ENCODE results near the gene OR9A2. TPM values are rescaled to one million over a fixed set of nuclear protein-coding genes. Genes with fewer than 3 reads are reported as not detected.

Gene OR9A2
- total RNA-seq, 1 donor from 2014 or later = not detected

- ATAC-seq (no peak), DNase-seq (ENCODE audit: low spot score) (no peak)
Measured at GRCh38 chr7:143023047-143023446, 3.9 kb downstream of the OR9A2 start.

DNA sequence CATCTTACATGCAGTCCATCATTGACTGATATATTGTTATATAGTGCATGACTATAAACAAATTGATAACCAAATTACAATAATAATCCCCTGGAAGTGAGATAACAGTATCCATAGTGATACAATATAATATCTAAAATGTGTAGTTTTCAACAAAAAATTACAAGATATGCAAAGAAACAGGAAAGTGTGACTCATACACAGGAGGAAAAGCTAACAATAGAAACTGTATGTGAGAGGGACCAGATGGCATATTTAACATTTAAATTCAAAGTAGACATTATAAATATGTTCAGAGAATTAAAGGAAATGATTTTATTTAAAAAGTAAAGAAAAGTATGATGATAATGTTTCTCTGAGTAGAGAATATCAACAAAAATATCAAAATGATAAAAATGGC is 8.0 kb downstream of the OR9A2 start:
- no peak for DNase-seq (ENCODE audit: low spot score)
- ATAC-seq = no peak

DNA sequence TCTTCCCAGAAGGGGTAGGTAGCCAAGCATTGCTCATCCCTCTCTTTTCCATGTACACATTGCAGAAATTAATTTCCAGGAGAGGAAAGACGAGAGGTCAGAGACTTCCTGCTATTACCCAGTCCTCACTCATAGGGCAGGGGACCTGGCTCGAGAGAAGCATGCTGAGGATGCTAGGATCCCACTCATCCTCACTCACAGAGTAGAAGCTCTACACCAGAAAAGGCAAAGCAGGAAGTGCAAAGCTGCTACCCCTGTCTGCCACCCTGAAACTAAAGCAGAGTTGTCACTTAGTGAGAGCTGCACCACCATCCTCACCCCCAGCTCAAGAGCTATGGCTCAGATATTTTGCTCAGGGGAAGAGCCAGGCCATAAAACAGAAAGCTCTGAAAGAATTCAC is 9.9 kb downstream of the OR9A2 start:
- ATAC-seq = no peak
- no peak for DNase-seq (ENCODE audit: low spot score)

- DNase-seq (ENCODE audit: low spot score) (no peak), ATAC-seq (no peak)
Measured at GRCh38 chr7:143015926-143016490, 10.9 kb downstream of the OR9A2 start.

GRCh38 chr7:143015084-143015483 is 11.8 kb downstream of the OR9A2 start:
- ATAC-seq (no peak), DNase-seq (ENCODE audit: low spot score) (no peak)

DNA sequence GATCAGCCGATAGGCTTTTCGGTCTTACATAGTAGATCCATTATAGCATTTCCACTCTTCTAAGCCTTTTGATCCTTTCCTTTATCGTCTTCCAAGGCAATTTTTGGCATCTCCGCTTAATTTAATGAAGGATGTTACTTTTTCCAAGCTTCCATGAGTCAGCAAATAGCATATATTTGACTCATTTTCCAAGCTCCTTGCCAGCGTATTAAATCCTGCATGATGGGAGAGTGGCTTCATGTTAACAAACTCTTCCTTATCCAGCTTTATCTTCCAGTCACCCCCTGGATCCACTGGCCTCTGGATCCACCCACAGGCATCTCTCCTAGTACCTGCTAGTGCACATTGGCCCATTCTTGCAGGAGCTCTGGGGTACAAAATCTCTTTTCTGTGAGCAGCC is 13.0 kb downstream of the OR9A2 start:
- DNase-seq (ENCODE audit: low spot score) = no peak
- no peak for ATAC-seq

DNA sequence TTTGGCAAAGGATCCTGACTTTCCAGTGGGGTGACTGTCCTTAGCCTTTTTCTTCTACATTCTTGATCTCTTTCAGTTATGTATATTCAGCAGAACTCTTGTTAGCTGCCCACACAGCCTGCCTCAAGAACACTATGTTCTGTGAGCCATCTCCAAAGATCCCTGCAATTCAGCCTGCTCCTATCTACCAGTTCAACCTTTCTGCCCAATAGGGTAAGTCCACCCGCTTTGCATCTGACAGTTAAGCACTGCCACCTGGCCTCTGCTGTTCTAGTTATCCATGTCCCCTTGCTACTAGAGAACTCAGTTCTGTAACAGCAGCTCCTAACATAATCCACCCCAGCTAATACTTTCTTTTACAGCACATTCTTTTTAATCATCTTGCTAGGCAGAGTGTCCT is 13.5 kb downstream of the OR9A2 start:
- no peak for ATAC-seq
- no peak for DNase-seq (ENCODE audit: low spot score)

DNA sequence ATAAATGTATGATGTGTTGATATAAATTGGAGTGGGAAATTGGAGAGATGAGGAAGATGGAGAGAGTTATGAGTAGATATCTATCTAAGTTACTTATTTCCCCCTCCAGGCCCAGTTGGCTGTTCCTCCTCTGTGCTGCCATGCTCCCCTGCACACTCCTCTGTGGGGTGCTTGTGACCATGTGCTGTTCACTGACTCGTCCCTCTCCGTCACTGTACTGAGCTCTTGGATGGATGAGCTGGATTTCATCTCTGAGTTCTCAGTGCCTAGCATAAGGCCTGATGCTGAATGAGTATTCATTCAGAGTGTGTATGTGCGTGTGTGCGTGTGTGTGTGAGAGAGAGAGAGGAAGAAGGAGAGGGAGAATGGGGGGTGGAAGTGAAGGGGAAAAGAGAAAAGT is 14.5 kb downstream of the OR9A2 start:
- ATAC-seq (no peak), DNase-seq (ENCODE audit: low spot score) (no peak)

DNA sequence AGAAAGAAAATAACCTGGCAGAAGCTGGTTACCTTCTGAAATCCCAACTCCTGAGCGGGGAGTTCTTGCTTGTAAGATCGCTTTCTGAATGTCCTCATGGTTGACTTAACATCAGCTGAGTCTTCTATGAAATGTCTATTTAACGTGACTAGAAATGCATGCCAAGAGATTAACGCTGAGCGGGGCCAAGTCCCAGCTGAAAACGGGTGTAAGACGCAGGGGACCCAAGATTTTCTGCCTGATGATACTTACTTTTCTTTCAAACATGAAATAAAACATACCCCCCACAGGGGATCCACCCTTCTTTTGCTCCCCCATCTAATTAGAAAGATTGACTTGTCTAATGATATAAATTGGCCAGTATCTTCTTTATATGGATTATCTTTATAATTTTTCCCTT is 14.9 kb downstream of the OR9A2 start:
- ATAC-seq (no peak), DNase-seq (ENCODE audit: low spot score) (no peak)

DNA sequence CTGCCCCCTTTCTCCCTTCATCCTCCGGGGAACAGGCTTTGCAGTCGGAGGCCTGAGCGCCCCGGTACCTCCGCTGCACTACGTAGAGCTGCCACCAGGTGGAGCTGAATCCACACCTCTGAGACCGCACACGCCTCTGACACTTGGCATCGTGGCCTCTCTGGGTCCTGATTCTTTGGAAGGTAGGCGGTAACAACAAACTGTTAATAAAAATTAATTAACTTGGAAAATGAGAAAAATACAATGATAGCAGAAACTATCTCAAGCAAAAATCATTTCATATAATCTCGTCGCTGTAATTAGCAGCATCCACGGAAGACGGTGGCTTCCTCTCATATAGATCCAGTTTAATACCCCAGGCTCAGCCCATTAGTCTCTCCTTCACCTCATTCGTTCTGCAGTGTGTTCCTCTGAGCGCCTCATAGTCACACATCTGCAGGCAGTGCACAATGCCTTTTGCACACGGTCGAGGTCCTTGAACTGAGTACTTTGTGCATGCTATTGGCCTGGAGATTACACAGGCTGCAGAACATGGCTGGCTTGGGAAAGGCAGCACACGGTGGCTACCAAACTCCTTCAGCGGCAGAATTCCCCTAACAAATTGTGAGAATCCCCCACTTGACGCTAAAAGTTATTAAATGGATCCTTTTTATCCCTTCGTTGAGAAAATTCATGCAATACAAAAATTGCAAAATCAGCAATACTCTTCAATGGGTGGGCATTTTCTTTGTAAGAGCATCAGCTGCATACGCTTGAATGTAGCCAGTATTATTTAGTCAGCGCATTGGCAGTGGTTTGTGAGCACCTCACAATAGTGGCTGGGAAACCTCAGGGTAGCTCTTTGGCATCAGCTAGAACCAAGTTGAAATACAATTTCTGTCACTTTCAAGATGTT is 18.7 kb downstream of the OR9A2 start:
- peak; percentile 98 for ATAC-seq

DNA sequence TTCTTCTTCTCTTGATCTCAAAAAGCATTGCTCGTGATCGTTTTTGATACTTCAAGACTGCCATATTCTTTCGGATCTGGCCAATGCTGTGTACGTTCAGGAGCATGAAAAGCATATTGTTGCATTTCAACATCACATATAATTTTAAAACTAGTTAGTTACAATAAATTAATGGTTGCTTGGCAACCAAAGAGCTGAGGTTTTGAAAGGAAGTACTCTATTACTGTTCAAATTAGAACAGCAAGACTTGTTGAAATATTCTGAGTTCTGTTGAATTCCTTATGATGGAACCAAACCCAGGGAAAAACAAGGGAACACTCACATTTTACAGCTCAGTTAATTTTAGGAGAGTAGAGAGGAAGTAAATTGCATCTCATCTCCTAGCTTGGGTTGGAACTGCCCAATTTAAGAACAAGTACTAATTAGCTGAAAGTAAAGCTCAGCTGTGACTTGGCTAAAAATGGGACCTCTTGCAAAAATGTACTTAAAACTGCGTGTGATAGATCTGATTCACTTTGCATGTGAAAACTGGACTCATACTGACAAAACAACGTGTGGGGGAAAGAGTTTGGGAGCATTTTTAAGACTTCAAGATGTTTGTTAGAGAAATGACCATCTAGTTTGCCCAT is 21.2 kb downstream of the OR9A2 start:
- ATAC-seq (no peak), DNase-seq (ENCODE audit: low spot score) (no peak)

More for the DNA sequence above, 18.7 kb downstream of the OR9A2 start:
- DNase-seq (ENCODE audit: low spot score) = peak; percentile 80

DNA sequence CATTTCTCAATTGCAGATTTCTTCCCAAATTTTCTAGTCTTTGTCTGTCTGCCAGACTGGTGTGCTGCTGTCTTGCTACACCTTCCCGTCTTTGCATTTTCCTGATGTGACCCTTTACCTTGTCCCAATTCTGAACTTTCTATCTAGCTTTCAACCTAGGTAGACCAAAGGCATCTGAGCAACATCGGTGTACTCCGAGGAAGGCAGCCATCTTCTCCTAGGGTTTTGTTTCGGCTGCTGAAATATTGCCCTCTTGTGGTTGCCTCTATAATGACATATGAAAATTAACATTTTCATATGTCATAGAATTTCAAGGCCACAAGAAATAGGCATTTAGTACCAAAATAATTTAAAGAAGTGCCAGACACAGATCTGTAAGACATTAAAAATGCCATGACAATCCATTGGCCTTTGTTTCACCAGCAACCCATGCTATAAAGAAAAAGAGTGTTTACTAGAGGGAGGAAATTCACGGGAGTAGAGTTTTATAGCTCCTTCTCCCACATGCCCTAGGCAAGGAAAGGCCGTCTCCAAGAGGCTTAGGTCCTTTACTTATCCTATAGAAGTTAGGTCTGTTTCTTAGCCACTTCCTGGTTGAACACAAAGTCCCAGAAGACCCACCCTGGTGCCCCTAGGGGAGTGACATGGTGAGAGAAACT is 23.4 kb downstream of the OR9A2 start:
- ATAC-seq (peak; percentile 85), DNase-seq (ENCODE audit: low spot score) (no peak)

GRCh38 chr7:143002898-143003297 is 24.0 kb downstream of the OR9A2 start:
- peak; percentile 49 for ATAC-seq
- no peak for DNase-seq (ENCODE audit: low spot score)

DNA sequence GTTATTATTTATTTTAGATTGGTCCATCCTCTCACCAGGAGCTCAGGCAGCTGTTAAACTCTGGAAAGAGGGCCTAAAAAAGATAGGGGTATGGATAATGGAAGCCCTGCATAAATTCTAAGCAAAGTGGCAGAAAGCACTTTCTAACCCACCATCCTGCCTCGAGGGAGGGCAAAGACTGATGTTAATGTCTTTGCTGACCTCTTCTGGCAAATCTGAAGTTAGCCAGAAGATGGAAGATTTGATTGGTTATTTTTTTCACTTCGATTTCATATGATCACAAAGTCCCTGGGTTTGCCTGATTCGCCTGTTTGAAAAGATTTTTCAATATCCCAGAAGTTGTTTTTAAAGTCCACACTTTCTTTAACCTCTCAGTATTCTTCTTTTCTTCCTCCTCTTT is 24.8 kb downstream of the OR9A2 start:
- ATAC-seq (no peak), DNase-seq (ENCODE audit: low spot score) (no peak)

DNA sequence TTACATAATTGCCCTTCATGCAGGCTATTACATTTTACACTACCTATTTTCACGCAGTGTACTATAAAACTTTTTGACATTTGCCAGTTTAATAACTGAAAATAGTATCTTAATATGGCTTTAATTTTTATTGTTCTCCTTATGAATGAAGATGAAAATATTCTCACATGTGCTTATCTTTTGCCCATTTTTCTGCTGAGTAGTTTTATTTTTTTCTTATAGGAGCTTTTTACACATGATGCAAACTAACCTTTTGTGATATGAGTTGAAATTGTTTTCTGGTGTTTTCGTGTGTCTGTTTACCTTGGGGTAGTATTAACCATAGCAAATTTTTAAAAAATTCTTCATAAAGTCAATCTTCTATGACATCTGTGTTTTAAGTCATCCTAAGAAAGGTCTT is 26.3 kb downstream of the OR9A2 start:
- ATAC-seq = no peak
- no peak for DNase-seq (ENCODE audit: low spot score)

GRCh38 chr7:142999793-143000192 is 27.1 kb downstream of the OR9A2 start:
- no peak for ATAC-seq

GRCh38 chr7:142998966-142999365 is 28.0 kb downstream of the OR9A2 start:
- DNase-seq (ENCODE audit: low spot score) = no peak
- no peak for ATAC-seq

More at GRCh38 chr7:142999793-143000192, 27.1 kb downstream of the OR9A2 start:
- DNase-seq (ENCODE audit: low spot score) = no peak

DNA sequence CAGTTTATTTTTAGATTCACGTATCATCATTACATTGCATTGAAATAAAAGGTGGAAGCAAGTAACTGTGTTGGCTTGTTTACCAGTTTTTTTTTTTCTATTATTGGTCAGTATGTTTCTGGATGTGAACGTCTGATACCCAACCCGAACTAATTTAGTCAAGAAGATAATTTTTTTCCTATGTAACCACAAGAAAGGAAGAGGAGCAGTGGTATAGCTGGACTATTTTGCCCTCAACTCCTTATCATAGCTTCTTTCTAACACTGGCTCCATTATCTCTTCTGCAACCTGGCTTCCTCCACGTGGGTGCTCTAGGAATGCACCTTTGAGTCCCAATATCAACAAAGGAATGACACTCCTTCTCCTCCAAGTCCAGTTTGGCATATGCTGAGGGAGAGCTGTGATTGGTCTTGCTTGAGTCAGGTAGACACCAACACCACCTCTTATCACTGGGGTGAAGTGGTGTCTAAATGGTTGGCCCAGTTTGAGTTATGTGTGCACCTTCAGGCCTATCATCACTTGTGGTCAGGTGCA is 29.4 kb downstream of the OR9A2 start:
- DNase-seq (ENCODE audit: low spot score) = no peak
- no peak for ATAC-seq

- ATAC-seq (no peak), DNase-seq (ENCODE audit: low spot score) (no peak)
Measured at GRCh38 chr7:142992427-142992826, 34.5 kb downstream of the OR9A2 start.

DNA sequence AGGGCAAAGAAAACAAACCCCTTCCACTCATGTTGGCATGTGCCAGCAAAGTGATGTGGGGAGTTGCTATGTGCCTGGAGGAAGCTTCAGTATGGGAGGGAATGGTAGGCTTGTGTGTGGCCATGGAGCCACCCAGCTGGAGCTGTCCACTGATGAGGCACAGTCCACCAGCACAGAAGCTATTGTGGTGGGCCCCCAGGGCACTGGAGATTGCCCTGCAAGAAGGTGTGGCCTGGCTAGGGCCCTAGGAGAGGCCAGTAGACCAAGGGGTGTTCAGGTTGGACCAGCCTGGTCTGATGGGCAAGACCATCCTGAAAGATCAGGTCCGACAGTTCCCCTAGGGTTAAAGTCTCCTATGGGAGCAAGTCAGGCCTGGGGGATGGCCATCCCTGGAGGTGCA is 42.6 kb downstream of the OR9A2 start:
- ATAC-seq = no peak
- DNase-seq (ENCODE audit: low spot score) = no peak

GRCh38 chr7:142983825-142984224 is 43.1 kb downstream of the OR9A2 start:
- no peak for ATAC-seq

More at GRCh38 chr7:142983825-142984224, 43.1 kb downstream of the OR9A2 start:
- DNase-seq (ENCODE audit: low spot score) = no peak

Measured in left lobe of liver (tissue), 2 donors.